Measurements from ENCODE around the gene CTIF.

CTIF gene

GRCh38 chr18:48814490-48815178, 275.8 kb downstream of the CTIF start:
- DNase-seq (ENCODE audit: low read depth in 2 of 3, low spot score in 1 of 3) = no peak

- DNase-seq (ENCODE audit: low read depth in 2 of 3, low spot score in 1 of 3) = no peak
These were observed 276.3 kb downstream of the CTIF start for GRCh38 chr18:48815179-48815515.

GRCh38 chr18:48815581-48816324, 276.9 kb downstream of the CTIF start:
- no peak for DNase-seq (ENCODE audit: low read depth in 2 of 3, low spot score in 1 of 3)

GRCh38 chr18:48816554-48816953, 277.7 kb downstream of the CTIF start:
- no peak for DNase-seq (ENCODE audit: low read depth in 2 of 3, low spot score in 1 of 3)

GRCh38 chr18:48817021-48817461, 278.2 kb downstream of the CTIF start:
- no peak for DNase-seq (ENCODE audit: low read depth in 2 of 3, low spot score in 1 of 3)

GRCh38 chr18:48818329-48819254, 279.8 kb downstream of the CTIF start:
- DNase-seq (ENCODE audit: low read depth in 2 of 3, low spot score in 1 of 3) = no peak

- DNase-seq (ENCODE audit: low read depth in 2 of 3, low spot score in 1 of 3) = no peak
These were observed 280.4 kb downstream of the CTIF start for GRCh38 chr18:48819276-48819675.

- no peak for DNase-seq (ENCODE audit: low read depth in 2 of 3, low spot score in 1 of 3)
These were observed 281.1 kb downstream of the CTIF start for GRCh38 chr18:48819781-48820482.

GRCh38 chr18:48820483-48821250, 281.8 kb downstream of the CTIF start:
- no peak for DNase-seq (ENCODE audit: low read depth in 2 of 3, low spot score in 1 of 3)

- DNase-seq (ENCODE audit: low read depth in 2 of 3, low spot score in 1 of 3) = no peak
These were observed 282.4 kb downstream of the CTIF start for GRCh38 chr18:48821251-48821590.

- no peak for DNase-seq (ENCODE audit: low read depth in 2 of 3, low spot score in 1 of 3)
These were observed 283.0 kb downstream of the CTIF start for GRCh38 chr18:48821845-48822244.

GRCh38 chr18:48824231-48824970, 285.6 kb downstream of the CTIF start:
- no peak for DNase-seq (ENCODE audit: low read depth in 2 of 3, low spot score in 1 of 3)

- DNase-seq (ENCODE audit: low read depth in 2 of 3, low spot score in 1 of 3) = no peak
These were observed 286.4 kb downstream of the CTIF start for GRCh38 chr18:48825101-48825745.

GRCh38 chr18:48826271-48826670, 287.4 kb downstream of the CTIF start:
- no peak for DNase-seq (ENCODE audit: low read depth in 2 of 3, low spot score in 1 of 3)

GRCh38 chr18:48826806-48827205, 288.0 kb downstream of the CTIF start:
- DNase-seq (ENCODE audit: low read depth in 2 of 3, low spot score in 1 of 3) = no peak

GRCh38 chr18:48827291-48828193, 288.7 kb downstream of the CTIF start:
- no peak for DNase-seq (ENCODE audit: low read depth in 2 of 3, low spot score in 1 of 3)

GRCh38 chr18:48828194-48828545, 289.3 kb downstream of the CTIF start:
- DNase-seq (ENCODE audit: low read depth in 2 of 3, low spot score in 1 of 3) = no peak

- DNase-seq (ENCODE audit: low read depth in 2 of 3, low spot score in 1 of 3) = no peak
These were observed 290.0 kb downstream of the CTIF start for GRCh38 chr18:48828691-48829442.

Measured in stimulated activated CD4-positive, alpha-beta T cell treated with anti-CD3 and anti-CD28 coated beads, Interleukin-12 subunit alpha, Interleukin-12 subunit beta, amount 100 ng/mL, for 48 hours (primary cell).